C4-2B (cell line): ENCODE data around the gene PHC3.

Experiments
- H3K27ac ChIP-seq: fragments of 450-650 bp; 2 replicates; pipeline ENCODE4 v1.5.1; 2017
- ZFX ChIP-seq: fragments of 450-650 bp; IDR thresholded peaks from 2 replicates; pipeline ENCODE4 v1.6.1; 2017
- TF ChIP-seq, protein P1 (sequence below): fragments of 450-650 bp; conservative IDR thresholded peaks from 2 replicates; pipeline ENCODE4 v1.5.1; 2017; ENCODE audit warnings: mild to moderate bottlenecking

Gene PHC3

DNA sequence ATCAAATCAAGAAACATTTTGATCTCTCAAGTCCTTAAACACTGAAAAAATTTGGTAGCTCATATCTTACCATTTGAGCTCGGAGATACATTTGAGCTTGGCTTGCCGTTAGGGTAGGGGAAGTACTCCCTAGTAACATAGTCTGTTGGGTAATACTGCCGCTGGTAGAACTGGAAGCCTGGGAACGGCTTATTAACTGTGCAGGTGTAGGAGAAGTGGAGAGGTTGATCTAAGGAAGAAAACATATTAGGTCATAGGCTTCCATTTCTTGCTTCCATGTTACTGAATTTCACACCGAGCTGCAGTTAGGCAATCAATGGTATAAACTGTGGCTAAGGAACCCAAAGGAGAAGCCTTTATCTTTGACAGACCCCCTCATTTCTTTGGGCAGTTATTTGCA lies 32.5 kb downstream of the PHC3 start:
- TF ChIP-seq, protein P1, sequence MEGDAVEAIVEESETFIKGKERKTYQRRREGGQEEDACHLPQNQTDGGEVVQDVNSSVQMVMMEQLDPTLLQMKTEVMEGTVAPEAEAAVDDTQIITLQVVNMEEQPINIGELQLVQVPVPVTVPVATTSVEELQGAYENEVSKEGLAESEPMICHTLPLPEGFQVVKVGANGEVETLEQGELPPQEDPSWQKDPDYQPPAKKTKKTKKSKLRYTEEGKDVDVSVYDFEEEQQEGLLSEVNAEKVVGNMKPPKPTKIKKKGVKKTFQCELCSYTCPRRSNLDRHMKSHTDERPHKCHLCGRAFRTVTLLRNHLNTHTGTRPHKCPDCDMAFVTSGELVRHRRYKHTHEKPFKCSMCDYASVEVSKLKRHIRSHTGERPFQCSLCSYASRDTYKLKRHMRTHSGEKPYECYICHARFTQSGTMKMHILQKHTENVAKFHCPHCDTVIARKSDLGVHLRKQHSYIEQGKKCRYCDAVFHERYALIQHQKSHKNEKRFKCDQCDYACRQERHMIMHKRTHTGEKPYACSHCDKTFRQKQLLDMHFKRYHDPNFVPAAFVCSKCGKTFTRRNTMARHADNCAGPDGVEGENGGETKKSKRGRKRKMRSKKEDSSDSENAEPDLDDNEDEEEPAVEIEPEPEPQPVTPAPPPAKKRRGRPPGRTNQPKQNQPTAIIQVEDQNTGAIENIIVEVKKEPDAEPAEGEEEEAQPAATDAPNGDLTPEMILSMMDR = no peak
- no peak for TF ChIP-seq ZFX
- no peak overlapping the region for H3K27ac ChIP-seq

DNA sequence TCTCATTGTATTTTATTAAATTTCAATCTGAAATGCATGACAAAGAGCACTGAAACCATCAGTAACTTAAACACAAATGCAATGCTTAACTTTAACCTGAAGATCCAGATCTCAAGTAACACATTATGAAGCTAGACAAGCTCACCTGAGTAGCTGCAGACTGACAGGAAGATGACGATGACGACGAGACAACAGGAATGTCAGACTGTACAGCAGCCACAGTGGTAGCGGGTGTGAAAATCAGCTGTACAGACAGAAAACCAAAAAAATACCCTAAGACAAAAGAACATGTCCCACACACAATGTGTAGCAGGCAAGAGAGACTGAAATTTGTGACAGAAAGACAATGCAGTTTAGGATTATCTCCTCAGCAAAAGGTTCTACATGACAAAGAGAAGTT lies 36.3 kb downstream of the PHC3 start:
- TF ChIP-seq ZFX = no peak
- TF ChIP-seq, protein P1 = no peak
- H3K27ac ChIP-seq = no peak overlapping the region

DNA sequence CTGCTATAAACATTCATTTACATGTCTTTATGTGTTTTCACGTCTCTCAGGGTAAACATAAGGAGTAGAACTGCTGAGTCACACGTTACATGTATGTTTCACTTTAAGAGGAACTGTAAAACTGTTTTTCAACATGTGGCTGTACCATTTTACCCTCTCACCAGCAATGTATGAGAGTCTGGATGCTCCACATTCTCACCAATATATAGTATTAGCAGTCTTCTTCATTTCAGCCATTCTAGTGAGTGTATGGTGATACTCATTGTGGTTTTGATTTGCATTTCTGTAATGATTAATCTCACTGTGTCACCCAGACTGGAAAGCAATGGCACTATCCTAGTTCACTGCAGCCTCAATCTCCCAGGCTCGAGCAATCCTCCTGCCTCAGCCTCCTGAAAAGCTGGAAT lies 37.1 kb downstream of the PHC3 start:
- no peak overlapping the region for H3K27ac ChIP-seq
- TF ChIP-seq, protein P1 = no peak
- TF ChIP-seq ZFX = no peak

DNA sequence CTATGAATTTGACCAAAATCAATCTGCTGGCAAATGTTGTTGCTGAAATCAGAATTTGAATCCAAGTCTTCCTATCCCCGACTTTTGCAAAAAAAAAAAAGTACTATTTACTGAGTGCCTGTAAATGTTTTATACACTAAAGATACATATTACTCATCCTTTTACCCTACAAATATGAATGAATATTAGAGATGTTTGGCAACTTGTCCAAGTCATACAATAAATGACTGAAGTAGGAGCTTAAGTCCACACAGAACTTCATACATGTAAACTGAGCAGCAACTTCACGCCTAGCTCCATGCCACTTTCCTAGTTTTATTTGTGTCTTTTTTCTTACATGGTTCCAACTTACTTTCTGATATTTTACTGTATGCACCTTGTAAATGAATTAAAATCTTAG lies 39.2 kb downstream of the PHC3 start:
- no peak overlapping the region for H3K27ac ChIP-seq
- TF ChIP-seq ZFX = no peak
- TF ChIP-seq, protein P1 = no peak

DNA sequence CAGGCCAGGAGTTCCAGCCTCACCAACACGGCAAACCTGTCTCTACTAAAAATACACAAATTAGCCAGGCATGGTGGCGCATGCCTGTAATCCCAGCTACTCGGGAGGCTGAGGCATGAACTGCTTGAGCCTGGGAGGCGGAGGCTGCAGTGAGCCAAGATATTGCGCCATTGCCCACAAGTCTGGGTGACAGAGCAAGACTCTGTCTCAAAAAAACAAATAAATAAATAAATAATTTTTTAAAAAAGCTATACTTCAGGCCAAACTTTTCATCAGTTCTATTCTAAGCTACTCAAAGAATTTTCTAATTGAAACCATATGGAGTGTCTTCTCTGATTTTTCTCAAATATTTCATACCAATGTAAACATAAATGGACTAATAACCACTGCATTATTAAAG lies 43.5 kb downstream of the PHC3 start:
- no peak for TF ChIP-seq ZFX
- TF ChIP-seq, protein P1 = no peak
- H3K27ac ChIP-seq = no peak overlapping the region

DNA sequence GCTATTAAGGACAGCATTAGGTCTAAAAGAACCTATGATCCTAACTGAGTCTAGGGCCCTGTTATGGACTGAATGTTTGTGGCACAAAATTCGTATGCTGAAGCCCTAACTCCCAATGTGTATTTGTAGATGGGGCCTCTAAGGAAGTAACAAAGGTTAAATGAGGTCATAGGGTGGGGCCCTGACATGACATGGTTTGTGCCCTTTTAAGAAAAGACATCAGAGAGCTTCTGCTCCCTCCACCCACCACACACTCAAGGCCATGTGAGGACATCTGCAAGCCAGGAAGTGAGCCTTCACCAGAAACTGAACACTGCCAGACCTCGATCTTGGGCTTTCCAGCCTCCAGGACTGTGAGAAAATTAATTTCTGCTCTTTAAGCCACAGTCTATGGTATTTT lies 49.2 kb downstream of the PHC3 start:
- TF ChIP-seq, protein P1 = no peak
- TF ChIP-seq ZFX = no peak
- H3K27ac ChIP-seq = no peak overlapping the region

DNA sequence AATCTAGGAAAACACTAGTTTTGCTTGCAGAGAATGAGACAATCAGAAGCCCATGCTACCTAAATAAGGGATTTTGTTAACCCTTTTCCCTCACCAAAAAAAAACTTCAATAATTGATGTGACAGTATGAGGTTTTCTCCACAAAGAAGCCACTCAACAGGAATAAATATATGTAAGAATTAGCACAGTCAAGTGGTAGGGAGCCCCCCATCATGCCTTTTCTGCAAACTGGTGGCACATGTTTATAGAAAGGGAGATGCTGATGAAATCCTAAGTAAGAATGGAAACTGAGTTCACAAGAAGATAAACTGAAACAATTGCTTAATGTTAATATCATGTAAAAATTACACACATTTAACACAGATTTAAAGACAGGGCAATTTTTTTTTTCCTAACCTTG lies 51.0 kb downstream of the PHC3 start:
- TF ChIP-seq ZFX = no peak
- TF ChIP-seq, protein P1 = no peak
- H3K27ac ChIP-seq = no peak overlapping the region
